SK-N-SH treated with all-trans-retinoic acid at 6 μM for 48 hours (cell line): ENCODE data around the gene CDK15.

Source experiments
- ATAC-seq: fragments of 200-7000 bp; cut with Tn5 transposase; 3 replicates; pipeline ENCODE4 v1.9.1; 2020; ENCODE audit warnings: mild to moderate bottlenecking, moderate library complexity
- ARNTL ChIP-seq: fragments of 450-650 bp; formaldehyde crosslinking; IDR thresholded peaks from 2 replicates; pipeline ENCODE4 v1.5.0; 2020; ENCODE audit warnings: low read depth, mild to moderate bottlenecking, moderate library complexity, borderline replicate concordance
- BACH2 ChIP-seq: fragments of 250-450 bp; sonication (Bioruptor Pico); IDR thresholded peaks from 2 replicates; pipeline ENCODE4 v1.9.0; 2021; ENCODE audit warnings: mild to moderate bottlenecking, borderline replicate concordance
- CSDC2 ChIP-seq: fragments of 250-450 bp; sonication (Bioruptor Pico); IDR thresholded peaks from 2 replicates; pipeline ENCODE4 v1.5.0; 2020; ENCODE audit warnings: mild to moderate bottlenecking, moderate library complexity
- ESRRG ChIP-seq: fragments of 250-450 bp; sonication (Bioruptor Pico); IDR thresholded peaks from 2 replicates; pipeline ENCODE4 v1.6.1; 2021; ENCODE audit warnings: mild to moderate bottlenecking
- ISL1 ChIP-seq: fragments of 250-450 bp; sonication (Bioruptor Pico); IDR thresholded peaks from 2 replicates; pipeline ENCODE4 v2.1.2; 2022; ENCODE audit warnings: mild to moderate bottlenecking, moderate library complexity
- PPARA ChIP-seq: fragments of 250-450 bp; sonication (Bioruptor Pico); IDR thresholded peaks from 2 replicates; pipeline ENCODE4 v1.5.0; 2020; ENCODE audit warnings: mild to moderate bottlenecking, borderline replicate concordance
- RARB ChIP-seq: fragments of 250-450 bp; sonication (Bioruptor Pico); IDR thresholded peaks from 2 replicates; pipeline ENCODE4 v1.8.0; 2021; ENCODE audit warnings: mild to moderate bottlenecking, moderate library complexity
- SNAI2 ChIP-seq: fragments of 250-450 bp; sonication (Bioruptor Pico); IDR thresholded peaks from 2 replicates; pipeline ENCODE4 v1.5.0; 2020; ENCODE audit warnings: mild to moderate bottlenecking, moderate library complexity
- TCF4 ChIP-seq: fragments of 250-450 bp; sonication (Bioruptor Pico); IDR thresholded peaks from 2 replicates; pipeline ENCODE4 v1.8.0; 2021; ENCODE audit warnings: mild to moderate bottlenecking, moderate library complexity, borderline replicate concordance
- TOX ChIP-seq: fragments of 250-450 bp; sonication (Bioruptor Pico); IDR thresholded peaks from 2 replicates; pipeline ENCODE4 v1.8.0; 2021; ENCODE audit warnings: mild to moderate bottlenecking, moderate library complexity, borderline replicate concordance
- ZC3H10 ChIP-seq: fragments of 250-450 bp; sonication (Bioruptor Pico); IDR thresholded peaks from 2 replicates; pipeline ENCODE4 v1.5.1; 2021; ENCODE audit warnings: mild to moderate bottlenecking, moderate library complexity
- ZFP3 ChIP-seq: fragments of 250-450 bp; sonication (Bioruptor Pico); IDR thresholded peaks from 2 replicates; pipeline ENCODE4 v1.5.0; 2020; ENCODE audit warnings: mild to moderate bottlenecking, moderate library complexity
- ZFP30 ChIP-seq: fragments of 450-650 bp; formaldehyde crosslinking; IDR thresholded peaks from 2 replicates; pipeline ENCODE4 v1.5.0; 2022; ENCODE audit warnings: mild to moderate bottlenecking, moderate library complexity
- ZNF565 ChIP-seq: fragments of 450-650 bp; formaldehyde crosslinking; conservative IDR thresholded peaks from 2 replicates; pipeline ENCODE4 v1.5.0; 2020; ENCODE audit warnings: low read depth, mild to moderate bottlenecking, moderate library complexity
- ZNF70 ChIP-seq: fragments of 450-650 bp; formaldehyde crosslinking; IDR thresholded peaks from 2 replicates; pipeline ENCODE4 v1.5.0; 2020; ENCODE audit warnings: mild to moderate bottlenecking, moderate library complexity
- ZNF8 ChIP-seq: fragments of 450-650 bp; formaldehyde crosslinking; IDR thresholded peaks from 2 replicates; pipeline ENCODE4 v1.5.0; 2020; ENCODE audit warnings: mild to moderate bottlenecking, moderate library complexity
- TF ChIP-seq, protein P1 (sequence below): fragments of 250-450 bp; sonication (Bioruptor Pico); IDR thresholded peaks from 2 replicates; pipeline ENCODE4 v1.8.0; 2020; ENCODE audit warnings: mild to moderate bottlenecking, moderate library complexity, borderline replicate concordance
- TF ChIP-seq, protein P2 (sequence below): fragments of 250-450 bp; sonication (Bioruptor Pico); IDR thresholded peaks from 2 replicates; pipeline ENCODE4 v1.5.1; 2021; ENCODE audit warnings: mild to moderate bottlenecking, moderate library complexity
- TF ChIP-seq, protein P3 (sequence below): fragments of 250-450 bp; sonication (Bioruptor Pico); IDR thresholded peaks from 2 replicates; pipeline ENCODE4 v1.5.1; 2020; ENCODE audit warnings: low read depth, mild to moderate bottlenecking, moderate library complexity
- TF ChIP-seq, protein P4 (sequence below): fragments of 250-450 bp; sonication (Bioruptor Pico); IDR thresholded peaks from 2 replicates; pipeline ENCODE4 v1.5.0; 2020; ENCODE audit warnings: mild to moderate bottlenecking, moderate library complexity

Gene CDK15

DNA sequence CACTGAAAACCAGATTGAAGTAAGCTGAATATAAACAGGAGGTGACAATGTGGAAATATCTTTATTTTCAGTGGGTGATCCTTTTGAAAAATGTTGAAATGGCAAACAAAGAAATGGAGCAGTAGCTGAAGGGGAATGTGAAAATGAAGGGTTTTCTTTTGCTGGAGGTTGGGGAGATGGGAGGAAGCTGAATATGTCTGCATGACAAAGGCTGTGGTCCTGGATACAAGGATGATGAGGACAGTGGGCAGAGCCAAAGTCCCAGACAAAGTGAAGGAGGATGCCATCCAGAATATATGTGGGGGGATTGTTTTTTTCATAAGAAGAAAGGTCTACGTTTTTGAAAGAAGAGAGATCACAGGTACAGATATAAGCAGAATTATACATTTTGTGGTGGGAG is 32.3 kb upstream of the CDK15 start (continued):
- TF ChIP-seq SNAI2 (CRISPR knock-in tag), result no peak
- no peak for TF ChIP-seq ZNF8 (CRISPR knock-in tag)

DNA sequence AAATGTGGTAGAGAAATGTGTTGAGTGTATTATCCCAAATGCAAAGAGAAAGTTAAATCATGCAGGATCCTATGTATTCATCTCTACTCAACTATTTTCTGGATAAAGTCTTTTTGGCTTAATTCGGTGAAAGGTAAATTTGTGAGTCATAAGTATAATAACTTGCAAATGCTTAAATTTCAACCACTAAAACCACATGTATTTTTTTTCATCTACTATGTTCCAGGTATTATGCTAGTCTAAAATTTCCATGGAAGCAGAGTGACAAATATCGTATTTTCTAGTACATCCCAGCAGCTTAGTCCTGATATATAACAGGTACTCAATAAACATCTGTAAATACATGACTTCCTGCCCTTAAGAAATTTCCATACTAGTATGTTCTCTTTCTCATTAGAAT is 31.8 kb upstream of the CDK15 start:
- TF ChIP-seq ZFP30 (CRISPR knock-in tag) (no peak), ESRRG (CRISPR knock-in tag) (no peak), CSDC2 (CRISPR knock-in tag) (no peak), TOX (CRISPR knock-in tag) (no peak), BACH2 (CRISPR knock-in tag) (no peak), RARB (CRISPR knock-in tag) (no peak), ARNTL (CRISPR knock-in tag) (no peak), ZFP3 (no peak), ZC3H10 (CRISPR knock-in tag) (no peak)
- TF ChIP-seq, protein P1, sequence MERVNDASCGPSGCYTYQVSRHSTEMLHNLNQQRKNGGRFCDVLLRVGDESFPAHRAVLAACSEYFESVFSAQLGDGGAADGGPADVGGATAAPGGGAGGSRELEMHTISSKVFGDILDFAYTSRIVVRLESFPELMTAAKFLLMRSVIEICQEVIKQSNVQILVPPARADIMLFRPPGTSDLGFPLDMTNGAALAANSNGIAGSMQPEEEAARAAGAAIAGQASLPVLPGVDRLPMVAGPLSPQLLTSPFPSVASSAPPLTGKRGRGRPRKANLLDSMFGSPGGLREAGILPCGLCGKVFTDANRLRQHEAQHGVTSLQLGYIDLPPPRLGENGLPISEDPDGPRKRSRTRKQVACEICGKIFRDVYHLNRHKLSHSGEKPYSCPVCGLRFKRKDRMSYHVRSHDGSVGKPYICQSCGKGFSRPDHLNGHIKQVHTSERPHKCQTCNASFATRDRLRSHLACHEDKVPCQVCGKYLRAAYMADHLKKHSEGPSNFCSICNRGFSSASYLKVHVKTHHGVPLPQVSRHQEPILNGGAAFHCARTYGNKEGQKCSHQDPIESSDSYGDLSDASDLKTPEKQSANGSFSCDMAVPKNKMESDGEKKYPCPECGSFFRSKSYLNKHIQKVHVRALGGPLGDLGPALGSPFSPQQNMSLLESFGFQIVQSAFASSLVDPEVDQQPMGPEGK (CRISPR knock-in tag), result no peak
- TF ChIP-seq, protein P2, sequence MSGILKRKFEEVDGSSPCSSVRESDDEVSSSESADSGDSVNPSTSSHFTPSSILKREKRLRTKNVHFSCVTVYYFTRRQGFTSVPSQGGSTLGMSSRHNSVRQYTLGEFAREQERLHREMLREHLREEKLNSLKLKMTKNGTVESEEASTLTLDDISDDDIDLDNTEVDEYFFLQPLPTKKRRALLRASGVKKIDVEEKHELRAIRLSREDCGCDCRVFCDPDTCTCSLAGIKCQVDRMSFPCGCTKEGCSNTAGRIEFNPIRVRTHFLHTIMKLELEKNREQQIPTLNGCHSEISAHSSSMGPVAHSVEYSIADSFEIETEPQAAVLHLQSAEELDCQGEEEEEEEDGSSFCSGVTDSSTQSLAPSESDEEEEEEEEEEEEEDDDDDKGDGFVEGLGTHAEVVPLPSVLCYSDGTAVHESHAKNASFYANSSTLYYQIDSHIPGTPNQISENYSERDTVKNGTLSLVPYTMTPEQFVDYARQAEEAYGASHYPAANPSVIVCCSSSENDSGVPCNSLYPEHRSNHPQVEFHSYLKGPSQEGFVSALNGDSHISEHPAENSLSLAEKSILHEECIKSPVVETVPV (CRISPR knock-in tag), result no peak
- no peak; the same call in 2 of the 3 replicates for ATAC-seq

DNA sequence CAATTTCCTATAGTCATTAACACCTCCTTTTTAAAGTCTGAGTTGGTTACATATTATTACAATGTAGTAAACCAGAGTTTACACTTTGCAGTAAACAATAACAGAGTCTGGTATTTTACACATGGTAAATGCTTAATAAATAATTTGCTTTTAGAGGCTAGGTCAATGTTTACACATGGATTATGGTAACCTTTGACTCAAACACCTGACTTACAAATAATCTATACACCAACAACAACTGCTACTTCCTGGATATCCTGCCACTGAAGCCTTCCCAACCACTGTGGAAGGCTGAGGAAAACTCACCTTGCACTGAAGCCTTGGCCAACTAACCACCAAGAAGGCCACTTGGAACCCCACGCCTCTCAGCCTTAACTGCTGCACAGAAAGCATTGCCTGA is 31.0 kb upstream of the CDK15 start:
- no peak for ATAC-seq
- TF ChIP-seq ZNF70 (CRISPR knock-in tag), result no peak
- TF ChIP-seq SNAI2 (CRISPR knock-in tag), result no peak
- no peak for TF ChIP-seq PPARA (CRISPR knock-in tag)
- no peak for TF ChIP-seq RARB (CRISPR knock-in tag)

DNA sequence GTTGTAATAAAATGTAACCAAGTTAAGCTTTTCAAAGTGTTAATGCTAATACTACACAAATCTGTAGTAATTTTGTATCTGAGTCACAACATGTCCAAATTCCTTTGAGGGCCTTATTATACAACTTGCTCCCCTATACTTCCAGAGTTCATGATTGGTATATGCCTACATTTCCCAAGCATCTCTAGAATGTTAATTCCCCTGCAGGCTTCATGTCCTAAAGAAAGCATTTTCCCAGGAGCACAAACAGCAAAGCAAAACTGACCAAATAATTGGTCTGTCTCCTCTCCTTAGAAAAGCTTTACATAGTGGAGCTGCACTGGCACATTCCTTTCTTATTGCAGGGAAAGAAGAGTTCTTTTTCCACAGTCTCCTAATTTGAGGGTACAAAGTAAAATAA is 29.3 kb upstream of the CDK15 start:
- no peak for TF ChIP-seq ESRRG (CRISPR knock-in tag)
- TF ChIP-seq, protein P3, sequence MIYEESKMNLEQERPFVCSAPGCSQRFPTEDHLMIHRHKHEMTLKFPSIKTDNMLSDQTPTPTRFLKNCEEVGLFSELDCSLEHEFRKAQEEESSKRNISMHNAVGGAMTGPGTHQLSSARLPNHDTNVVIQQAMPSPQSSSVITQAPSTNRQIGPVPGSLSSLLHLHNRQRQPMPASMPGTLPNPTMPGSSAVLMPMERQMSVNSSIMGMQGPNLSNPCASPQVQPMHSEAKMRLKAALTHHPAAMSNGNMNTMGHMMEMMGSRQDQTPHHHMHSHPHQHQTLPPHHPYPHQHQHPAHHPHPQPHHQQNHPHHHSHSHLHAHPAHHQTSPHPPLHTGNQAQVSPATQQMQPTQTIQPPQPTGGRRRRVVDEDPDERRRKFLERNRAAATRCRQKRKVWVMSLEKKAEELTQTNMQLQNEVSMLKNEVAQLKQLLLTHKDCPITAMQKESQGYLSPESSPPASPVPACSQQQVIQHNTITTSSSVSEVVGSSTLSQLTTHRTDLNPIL (CRISPR knock-in tag), result no peak
- TF ChIP-seq ISL1 (CRISPR knock-in tag), result no peak
- TF ChIP-seq ZFP3, result no peak
- no peak for TF ChIP-seq ZFP30 (CRISPR knock-in tag)
- no peak for TF ChIP-seq CSDC2 (CRISPR knock-in tag)
- no peak for TF ChIP-seq ZNF70 (CRISPR knock-in tag)
- TF ChIP-seq, all 23 proteins: peak for 0
- no peak for ATAC-seq

DNA sequence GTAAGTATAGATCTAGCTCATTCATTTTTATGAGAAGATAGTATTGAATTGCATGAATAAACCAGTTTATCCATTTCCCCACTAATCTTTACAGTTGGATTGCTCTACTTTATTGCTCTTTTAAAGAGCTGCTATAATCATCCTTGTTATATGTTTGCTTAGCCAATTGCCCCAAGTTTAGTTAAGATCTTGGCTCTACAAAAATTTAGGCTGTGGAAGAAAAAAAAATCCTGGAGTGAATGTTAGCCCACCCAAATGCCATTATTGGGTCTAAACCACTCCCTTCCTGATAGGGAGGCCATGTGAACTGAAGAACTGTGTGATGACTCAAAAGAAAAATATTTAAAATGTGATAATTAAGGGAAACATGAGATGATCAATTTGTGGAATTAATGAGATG is 28.5 kb upstream of the CDK15 start:
- TF ChIP-seq SNAI2 (CRISPR knock-in tag) (no peak), ZNF70 (CRISPR knock-in tag) (no peak), TCF4 (CRISPR knock-in tag) (no peak), RARB (CRISPR knock-in tag) (no peak), ZNF565 (CRISPR knock-in tag) (no peak)
- TF ChIP-seq, protein P4, sequence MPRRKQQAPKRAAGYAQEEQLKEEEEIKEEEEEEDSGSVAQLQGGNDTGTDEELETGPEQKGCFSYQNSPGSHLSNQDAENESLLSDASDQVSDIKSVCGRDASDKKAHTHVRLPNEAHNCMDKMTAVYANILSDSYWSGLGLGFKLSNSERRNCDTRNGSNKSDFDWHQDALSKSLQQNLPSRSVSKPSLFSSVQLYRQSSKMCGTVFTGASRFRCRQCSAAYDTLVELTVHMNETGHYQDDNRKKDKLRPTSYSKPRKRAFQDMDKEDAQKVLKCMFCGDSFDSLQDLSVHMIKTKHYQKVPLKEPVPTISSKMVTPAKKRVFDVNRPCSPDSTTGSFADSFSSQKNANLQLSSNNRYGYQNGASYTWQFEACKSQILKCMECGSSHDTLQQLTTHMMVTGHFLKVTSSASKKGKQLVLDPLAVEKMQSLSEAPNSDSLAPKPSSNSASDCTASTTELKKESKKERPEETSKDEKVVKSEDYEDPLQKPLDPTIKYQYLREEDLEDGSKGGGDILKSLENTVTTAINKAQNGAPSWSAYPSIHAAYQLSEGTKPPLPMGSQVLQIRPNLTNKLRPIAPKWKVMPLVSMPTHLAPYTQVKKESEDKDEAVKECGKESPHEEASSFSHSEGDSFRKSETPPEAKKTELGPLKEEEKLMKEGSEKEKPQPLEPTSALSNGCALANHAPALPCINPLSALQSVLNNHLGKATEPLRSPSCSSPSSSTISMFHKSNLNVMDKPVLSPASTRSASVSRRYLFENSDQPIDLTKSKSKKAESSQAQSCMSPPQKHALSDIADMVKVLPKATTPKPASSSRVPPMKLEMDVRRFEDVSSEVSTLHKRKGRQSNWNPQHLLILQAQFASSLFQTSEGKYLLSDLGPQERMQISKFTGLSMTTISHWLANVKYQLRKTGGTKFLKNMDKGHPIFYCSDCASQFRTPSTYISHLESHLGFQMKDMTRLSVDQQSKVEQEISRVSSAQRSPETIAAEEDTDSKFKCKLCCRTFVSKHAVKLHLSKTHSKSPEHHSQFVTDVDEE, result no peak
- TF ChIP-seq, protein P3 (CRISPR knock-in tag), result no peak
- ATAC-seq, result no peak
